Loucy (cell line): Measurements from ENCODE around the gene RPS6KA2.

Experiments used
- H2AFZ ChIP-seq: fragments of 200-600 bp; sonication (generic); 2 replicates; pipeline ENCODE4 v1.6.0; 2016; ENCODE audit warnings: antibody characterized with exemption, mild to moderate bottlenecking, low read length, moderate library complexity
- H3F3A ChIP-seq: fragments of 200-600 bp; 2 replicates; pipeline ENCODE4 v1.6.0; 2016; ENCODE audit warnings: antibody characterized with exemption, low read depth, mild to moderate bottlenecking
- H3K27me3 ChIP-seq: fragments of 200-600 bp; sonication (generic); 2 replicates; pipeline ENCODE4 v1.6.1; 2014; ENCODE audit warnings: low read length, mild to moderate bottlenecking; ENCODE audit not compliant: insufficient read depth, poor library complexity, severe bottlenecking
- H3K36me3 ChIP-seq: fragments of 200-600 bp; sonication (generic); 2 replicates; pipeline ENCODE4 v1.6.1; 2016; ENCODE audit warnings: low read length; ENCODE audit not compliant: insufficient read depth
- H3K4me1 ChIP-seq: fragments of 200-600 bp; sonication (generic); 2 replicates; pipeline ENCODE4 v1.5.1; 2014; ENCODE audit warnings: low read length, mild to moderate bottlenecking; ENCODE audit not compliant: insufficient read depth, poor library complexity, severe bottlenecking
- H3K4me2 ChIP-seq: fragments of 200-600 bp; sonication (generic); 2 replicates; pipeline ENCODE4 v1.6.0; 2014; ENCODE audit warnings: antibody characterized with exemption, low read length, low read depth, mild to moderate bottlenecking; ENCODE audit not compliant: poor library complexity, severe bottlenecking
- H3K4me3 ChIP-seq: fragments of 200-600 bp; sonication (generic); 2 replicates; pipeline ENCODE4 v1.5.1; 2014; ENCODE audit warnings: low read length, mild to moderate bottlenecking, mixed read lengths; ENCODE audit not compliant: poor library complexity, severe bottlenecking
- H3K79me2 ChIP-seq: fragments of 200-600 bp; sonication (generic); 2 replicates; pipeline ENCODE4 v1.6.1; 2014; ENCODE audit warnings: low read length; ENCODE audit not compliant: insufficient read depth
- H3K9ac ChIP-seq: fragments of 200-600 bp; sonication (generic); 2 replicates; pipeline ENCODE4 v1.6.0; 2014; ENCODE audit warnings: mild to moderate bottlenecking, low read depth, low read length, moderate library complexity; ENCODE audit not compliant: poor library complexity, severe bottlenecking
- H3K9me2 ChIP-seq: fragments of 200-600 bp; sonication (generic); replicated peaks from 2 replicates; pipeline ENCODE4 v1.6.1; 2016; ENCODE audit warnings: low read depth, low read length, mixed read lengths
- H3K9me3 ChIP-seq: fragments of 200-600 bp; sonication (generic); 2 replicates; pipeline ENCODE4 v1.6.1; 2014; ENCODE audit warnings: mild to moderate bottlenecking, antibody characterized with exemption, low read length, low read depth; ENCODE audit not compliant: insufficient read depth
- H4K20me1 ChIP-seq: fragments of 200-600 bp; sonication (generic); 2 replicates; pipeline ENCODE4 v1.6.0; 2014; ENCODE audit warnings: antibody characterized with exemption, low read length, mild to moderate bottlenecking; ENCODE audit not compliant: insufficient read depth, poor library complexity, severe bottlenecking
- EZH2phosphoT487 ChIP-seq: fragments of 200-600 bp; IDR thresholded peaks from 2 replicates; pipeline ENCODE4 v1.6.1; 2018; ENCODE audit warnings: antibody characterized with exemption, mild to moderate bottlenecking, moderate library complexity, borderline replicate concordance
- TF ChIP-seq, protein P1 (sequence below): fragments of 200-600 bp; sonication (generic); conservative IDR thresholded peaks from 2 replicates; pipeline ENCODE4 v1.5.1; 2014; ENCODE audit warnings: mild to moderate bottlenecking, antibody characterized with exemption, low read length

The RPS6KA2 gene

DNA sequence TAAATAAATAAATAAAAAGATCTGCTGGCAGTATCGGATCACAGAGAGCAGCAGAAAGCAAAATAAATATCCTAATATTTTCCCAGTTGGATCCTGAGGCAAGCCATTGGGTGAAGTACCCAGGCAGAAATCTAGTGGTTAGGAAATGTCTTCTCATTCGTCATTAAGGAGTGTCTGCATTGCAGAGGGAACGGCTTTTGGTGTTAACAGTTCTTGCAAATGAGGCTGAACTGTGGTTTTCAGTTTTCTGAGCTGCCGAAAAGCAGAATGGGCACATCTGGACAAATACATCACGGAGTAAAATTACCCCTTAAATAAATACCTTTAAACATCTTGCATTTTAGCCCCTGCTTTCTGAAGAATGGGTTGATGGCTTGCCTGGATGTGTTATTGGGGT lies 162.1 kb downstream of the RPS6KA2 start:
- Histone ChIP-seq H3K4me2 (no peak overlapping the region), H3K9ac (no peak overlapping the region), H4K20me1 (no peaks in the 10 kb centered on the region), H3K9me3 (no peaks in the 10 kb centered on the region), H2AFZ (no peak overlapping the region), H3K27me3 (no peaks in the 10 kb centered on the region), H3K9me2 (no peaks in the 10 kb centered on the region), H3K4me1 (no peaks in the 10 kb centered on the region), H3F3A (no peaks in the 10 kb centered on the region), H3K36me3 (no peaks in the 10 kb centered on the region), H3K79me2 (no peaks in the 10 kb centered on the region), H3K4me3 (no peak overlapping the region)
- TF ChIP-seq EZH2phosphoT487, result no peak
- TF ChIP-seq, protein P1, sequence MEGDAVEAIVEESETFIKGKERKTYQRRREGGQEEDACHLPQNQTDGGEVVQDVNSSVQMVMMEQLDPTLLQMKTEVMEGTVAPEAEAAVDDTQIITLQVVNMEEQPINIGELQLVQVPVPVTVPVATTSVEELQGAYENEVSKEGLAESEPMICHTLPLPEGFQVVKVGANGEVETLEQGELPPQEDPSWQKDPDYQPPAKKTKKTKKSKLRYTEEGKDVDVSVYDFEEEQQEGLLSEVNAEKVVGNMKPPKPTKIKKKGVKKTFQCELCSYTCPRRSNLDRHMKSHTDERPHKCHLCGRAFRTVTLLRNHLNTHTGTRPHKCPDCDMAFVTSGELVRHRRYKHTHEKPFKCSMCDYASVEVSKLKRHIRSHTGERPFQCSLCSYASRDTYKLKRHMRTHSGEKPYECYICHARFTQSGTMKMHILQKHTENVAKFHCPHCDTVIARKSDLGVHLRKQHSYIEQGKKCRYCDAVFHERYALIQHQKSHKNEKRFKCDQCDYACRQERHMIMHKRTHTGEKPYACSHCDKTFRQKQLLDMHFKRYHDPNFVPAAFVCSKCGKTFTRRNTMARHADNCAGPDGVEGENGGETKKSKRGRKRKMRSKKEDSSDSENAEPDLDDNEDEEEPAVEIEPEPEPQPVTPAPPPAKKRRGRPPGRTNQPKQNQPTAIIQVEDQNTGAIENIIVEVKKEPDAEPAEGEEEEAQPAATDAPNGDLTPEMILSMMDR, result no peak

DNA sequence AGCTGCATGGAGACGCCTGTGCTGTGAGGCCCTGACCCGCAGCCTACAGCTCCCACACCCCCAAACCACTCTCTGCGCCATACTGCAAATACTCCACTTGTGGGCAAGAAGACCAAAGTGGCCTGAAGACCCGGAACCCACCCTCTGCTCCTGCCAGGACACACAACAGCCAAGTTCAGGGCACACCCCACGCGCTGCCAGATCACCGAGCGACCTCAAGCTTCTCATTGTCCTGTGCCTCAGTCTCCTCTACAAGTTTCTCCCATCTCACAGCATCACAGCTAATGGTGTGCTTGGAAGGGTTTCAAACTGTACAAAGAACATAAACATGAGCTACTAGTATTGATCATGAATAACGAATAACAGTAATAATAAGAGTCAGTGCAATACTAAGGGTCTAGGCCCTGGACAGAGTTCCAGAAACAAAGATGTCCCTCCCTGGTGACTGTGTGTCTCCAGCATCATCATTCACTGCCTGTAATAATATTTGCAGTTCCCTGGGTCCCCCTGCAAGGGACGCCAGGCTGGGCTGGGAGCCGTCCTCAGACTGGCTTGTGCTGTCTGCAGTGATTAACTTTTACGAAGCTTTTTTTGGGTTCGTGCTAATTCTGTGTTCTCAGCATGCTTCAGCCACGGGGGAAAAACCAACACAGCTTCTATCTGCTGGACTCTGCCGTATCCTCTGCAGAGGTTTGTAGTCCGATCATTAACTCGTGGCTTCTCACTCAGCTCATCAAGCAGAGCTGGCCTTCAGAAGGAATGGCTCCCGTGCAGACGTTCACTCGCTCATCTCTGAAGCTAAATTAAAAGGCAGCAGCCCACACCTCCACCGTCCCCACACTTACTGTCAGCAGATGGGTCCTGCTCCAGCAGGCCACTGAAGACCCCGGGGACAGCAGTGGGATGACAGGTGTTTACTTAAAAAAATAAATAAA lies 162.7 kb downstream of the RPS6KA2 start:
- Histone ChIP-seq H3K9me2 (no peaks in the 10 kb centered on the region), H3K79me2 (no peaks in the 10 kb centered on the region), H3K4me1 (no peaks in the 10 kb centered on the region), H3K4me2 (no peak overlapping the region), H3K36me3 (no peaks in the 10 kb centered on the region), H3K27me3 (no peaks in the 10 kb centered on the region), H3K9me3 (no peaks in the 10 kb centered on the region), H4K20me1 (no peaks in the 10 kb centered on the region), H3K9ac (no peak overlapping the region), H3K4me3 (no peak overlapping the region), H2AFZ (no peak overlapping the region), H3F3A (no peaks in the 10 kb centered on the region)
- TF ChIP-seq, protein P1, result no peak
- no peak for TF ChIP-seq EZH2phosphoT487

DNA sequence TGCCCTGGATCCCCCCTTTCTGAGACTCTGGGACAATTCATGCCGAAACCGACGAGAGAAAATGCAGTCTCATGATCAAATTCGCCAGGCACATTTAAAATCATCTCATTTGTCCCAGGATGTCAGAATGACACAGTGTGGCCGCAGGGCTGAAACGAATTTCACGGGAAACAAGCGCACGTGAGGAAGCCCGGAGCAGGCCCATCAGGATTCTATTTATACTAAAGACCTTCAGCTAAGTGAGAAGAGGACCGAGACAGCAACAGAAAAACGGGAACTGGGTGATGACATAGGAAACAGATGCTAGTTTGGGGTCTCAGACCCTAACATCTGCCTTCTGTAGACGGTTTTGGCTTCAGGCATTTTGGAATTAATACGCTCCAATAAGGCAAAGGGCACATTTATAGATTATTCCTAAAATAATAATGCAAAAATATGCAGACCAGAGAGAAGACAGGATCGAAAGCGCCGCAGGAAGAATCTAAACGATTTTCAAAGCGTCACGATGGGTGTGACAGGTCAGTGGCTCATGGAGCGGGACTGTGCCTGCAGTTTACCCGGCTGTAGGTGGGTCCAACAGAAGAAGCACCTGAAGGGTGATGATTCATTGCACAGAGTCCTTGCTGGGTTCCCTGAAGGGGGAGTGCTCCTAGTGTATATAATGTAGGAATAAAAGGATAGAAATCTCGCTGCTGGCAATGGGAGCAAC lies 163.5 kb downstream of the RPS6KA2 start:
- H3K4me1 ChIP-seq, result no peaks in the 10 kb centered on the region
- H3K9me3 ChIP-seq, result no peaks in the 10 kb centered on the region; the same call in 1 of the 2 replicates
- no peaks in the 10 kb centered on the region for H4K20me1 ChIP-seq
- H3K36me3 ChIP-seq, result no peaks in the 10 kb centered on the region
- H3F3A ChIP-seq, result no peaks in the 10 kb centered on the region
- H3K79me2 ChIP-seq, result no peaks in the 10 kb centered on the region
- H3K4me2 ChIP-seq, result no peak overlapping the region
- no peak overlapping the region for H2AFZ ChIP-seq
- H3K27me3 ChIP-seq, result no peaks in the 10 kb centered on the region
- TF ChIP-seq, protein P1, result no peak
- no peak for TF ChIP-seq EZH2phosphoT487
- no peaks in the 10 kb centered on the region for H3K9me2 ChIP-seq
- H3K4me3 ChIP-seq, result no peak overlapping the region
- no peak overlapping the region for H3K9ac ChIP-seq
